NK-92 (cell line): ENCODE results near the gene GRAMD2A.

Source experiments
- DNase-seq: peaks from one replicate; lab custom pipeline; 2025; ENCODE audit not compliant: unreplicated experiment; lab: John Stamatoyannopoulos, UW

Gene GRAMD2A

GRCh38 chr15:72197460-72198355 is at the start of gene GRAMD2A:
GRAMD2A (minus strand) TSS chr15:72197787.
- DNase-seq = no peak

GRCh38 chr15:72242775-72243370 is 45.3 kb upstream of the GRAMD2A start:
- DNase-seq = no peak

GRCh38 chr15:72239652-72240051 is 42.1 kb upstream of the GRAMD2A start:
- no peak for DNase-seq

- no peak for DNase-seq
Observed at GRCh38 chr15:72238586-72238985, 41.0 kb upstream of the GRAMD2A start.

GRCh38 chr15:72237853-72238224 is 40.3 kb upstream of the GRAMD2A start:
- DNase-seq = no peak

GRCh38 chr15:72237029-72237852 is 39.7 kb upstream of the GRAMD2A start:
- DNase-seq = no peak

GRCh38 chr15:72236381-72237003 is 38.9 kb upstream of the GRAMD2A start:
- no peak for DNase-seq

- DNase-seq = no peak
Observed at GRCh38 chr15:72235298-72235697, 37.7 kb upstream of the GRAMD2A start.

GRCh38 chr15:72233769-72234168 is 36.2 kb upstream of the GRAMD2A start:
- DNase-seq = no peak

- no peak for DNase-seq
Observed at GRCh38 chr15:72231833-72232478, 34.4 kb upstream of the GRAMD2A start.

GRCh38 chr15:72231066-72231832 is 33.7 kb upstream of the GRAMD2A start, which contains the start of gene PKM:
PKM (minus strand) TSS chr15:72231190; CDS start chr15:72219097, 12,093 bp downstream.
- peak; percentile 47 for DNase-seq

GRCh38 chr15:72230197-72231065 is 32.8 kb upstream of the GRAMD2A start:
- no peak for DNase-seq

- DNase-seq = no peak
Observed at GRCh38 chr15:72229947-72230196, 32.3 kb upstream of the GRAMD2A start.

GRCh38 chr15:72229076-72229946 is 31.7 kb upstream of the GRAMD2A start:
- no peak for DNase-seq

GRCh38 chr15:72227720-72228119 is 30.1 kb upstream of the GRAMD2A start:
- no peak for DNase-seq

- DNase-seq = no peak
Observed at GRCh38 chr15:72227192-72227586, 29.6 kb upstream of the GRAMD2A start.

GRCh38 chr15:72223278-72223677 is 25.7 kb upstream of the GRAMD2A start:
- DNase-seq = no peak

- DNase-seq = no peak
Observed at GRCh38 chr15:72222393-72222792, 24.8 kb upstream of the GRAMD2A start.
